Activated B cell treated with CpG ODN at 0.5 μM for 24 hours (primary cell): ENCODE data around the gene PHKA2. TPM values are rescaled to one million over a fixed set of nuclear protein-coding genes. Genes with fewer than 3 reads are reported as not detected.

ENCODE experiments used
- ATAC-seq: fragments of 200-7000 bp; cut with Tn5 transposase; one replicate; pipeline ENCODE4 v1.10.0; 2021; ENCODE audit warnings: low read depth, mild to moderate bottlenecking, moderate library complexity
- CTCF ChIA-PET: fragments of 350-600 bp; sonication (Branson Sonifier 250); formaldehyde crosslinking; loops from one replicate; lab custom pipeline; 2021; ENCODE audit warnings: antibody characterized with exemption; lab: Charles Lee
- POLR2A ChIA-PET: fragments of 350-600 bp; sonication (Branson Sonifier 250); formaldehyde crosslinking; loops from one replicate; lab custom pipeline; 2021; ENCODE audit warnings: antibody characterized with exemption; lab: Charles Lee
- DNase-seq: peaks from one replicate; pipeline ENCODE4 v3.0.0; 2022
- H3K27ac Mint-ChIP-seq: one replicate; pipeline ENCODE4 v1.8.0; 2020; ENCODE audit warnings: mixed read lengths
- H3K27me3 Mint-ChIP-seq: one replicate; pipeline ENCODE4 v1.8.0; 2021; ENCODE audit warnings: mixed read lengths
- H3K36me3 Mint-ChIP-seq: one replicate; pipeline ENCODE4 v1.8.0; 2021; ENCODE audit warnings: low read depth, mixed read lengths
- H3K4me1 Mint-ChIP-seq: one replicate; pipeline ENCODE4 v1.8.0; 2021; ENCODE audit warnings: mixed read lengths
- H3K4me3 Mint-ChIP-seq: one replicate; pipeline ENCODE4 v1.8.0; 2020; ENCODE audit warnings: mild to moderate bottlenecking, mixed read lengths
- H3K9me3 Mint-ChIP-seq: one replicate; pipeline ENCODE4 v1.8.0; 2020; ENCODE audit warnings: mixed read lengths
- intact Hi-C: fragments of 100-400 bp; cut with micrococcal nuclease; formaldehyde crosslinking; loops from one replicate; pipeline ENCODE4 v1.15.1; 2024
- total RNA-seq: library from RNA; stranded (reverse); gene quantifications from 2 replicates; pipeline ENCODE4 v1.2.3, GENCODE V29; 2022
- TF ChIP-seq, protein P1 (sequence below): fragments of 200-600 bp; IDR thresholded peaks from one replicate; pipeline ENCODE4 v1.8.0; 2022; ENCODE audit warnings: antibody characterized with exemption, mild to moderate bottlenecking

The PHKA2 gene
- total RNA-seq, 1 donor from 2014 or later = 41.9 TPM

DNA sequence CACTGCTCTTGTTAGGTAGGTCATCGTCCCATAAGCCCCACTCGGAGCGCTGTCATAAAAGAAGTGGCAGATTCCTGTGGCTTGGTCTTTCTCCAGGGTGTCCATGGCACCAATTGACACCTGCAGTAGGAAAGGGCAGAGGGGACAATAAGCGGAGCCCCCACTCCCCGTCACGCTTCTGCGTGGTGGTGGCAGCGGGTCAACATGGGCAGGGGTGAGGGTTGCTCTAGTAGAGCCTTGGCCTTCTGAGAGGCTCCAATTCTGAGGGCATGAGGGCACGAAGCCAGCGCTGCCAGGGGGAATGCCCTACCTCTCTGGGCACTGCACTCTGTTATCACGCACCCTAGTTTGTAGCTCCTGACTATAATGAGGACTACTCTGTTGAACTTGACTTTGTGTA, 90.4 kb downstream of the PHKA2 start:
- intact Hi-C loops = no loop called here
- DNase-seq (no peak), ATAC-seq (no peak)
- Mint-ChIP-seq H3K36me3 (peaks cover 31% of the 10 kb centered on the region), H3K27me3 (no peaks in the 10 kb centered on the region), H3K9me3 (no peaks in the 10 kb centered on the region), H3K4me3 (no peak overlapping the region), H3K27ac (no peak overlapping the region), H3K4me1 (no peaks in the 10 kb centered on the region)
- ChIA-PET POLR2A (no interaction called here), CTCF (no interaction called here)
- TF ChIP-seq, protein P1, sequence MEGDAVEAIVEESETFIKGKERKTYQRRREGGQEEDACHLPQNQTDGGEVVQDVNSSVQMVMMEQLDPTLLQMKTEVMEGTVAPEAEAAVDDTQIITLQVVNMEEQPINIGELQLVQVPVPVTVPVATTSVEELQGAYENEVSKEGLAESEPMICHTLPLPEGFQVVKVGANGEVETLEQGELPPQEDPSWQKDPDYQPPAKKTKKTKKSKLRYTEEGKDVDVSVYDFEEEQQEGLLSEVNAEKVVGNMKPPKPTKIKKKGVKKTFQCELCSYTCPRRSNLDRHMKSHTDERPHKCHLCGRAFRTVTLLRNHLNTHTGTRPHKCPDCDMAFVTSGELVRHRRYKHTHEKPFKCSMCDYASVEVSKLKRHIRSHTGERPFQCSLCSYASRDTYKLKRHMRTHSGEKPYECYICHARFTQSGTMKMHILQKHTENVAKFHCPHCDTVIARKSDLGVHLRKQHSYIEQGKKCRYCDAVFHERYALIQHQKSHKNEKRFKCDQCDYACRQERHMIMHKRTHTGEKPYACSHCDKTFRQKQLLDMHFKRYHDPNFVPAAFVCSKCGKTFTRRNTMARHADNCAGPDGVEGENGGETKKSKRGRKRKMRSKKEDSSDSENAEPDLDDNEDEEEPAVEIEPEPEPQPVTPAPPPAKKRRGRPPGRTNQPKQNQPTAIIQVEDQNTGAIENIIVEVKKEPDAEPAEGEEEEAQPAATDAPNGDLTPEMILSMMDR = no peak

DNA sequence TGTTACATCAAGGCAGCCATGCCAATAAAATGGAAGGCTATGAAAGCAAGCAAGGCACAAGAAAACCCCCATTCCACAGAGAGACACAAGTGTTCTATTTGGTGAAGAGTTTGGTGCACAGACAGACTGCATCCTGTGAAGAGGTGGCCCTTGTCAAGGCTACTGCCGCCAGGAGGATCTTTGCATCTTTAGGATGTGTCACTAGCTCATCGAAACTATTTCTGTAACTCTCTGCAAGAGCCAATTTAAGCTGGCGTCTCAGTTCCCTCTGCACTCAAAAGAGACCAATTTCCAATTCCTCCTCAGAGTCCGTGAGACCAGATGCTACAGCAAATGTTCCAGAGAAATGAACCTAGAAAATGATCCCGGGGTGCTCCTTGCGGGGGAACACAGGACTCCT, 91.0 kb downstream of the PHKA2 start:
- no peaks in the 10 kb centered on the region for H3K4me1 Mint-ChIP-seq
- no peaks in the 10 kb centered on the region for H3K9me3 Mint-ChIP-seq
- POLR2A ChIA-PET = no interaction called here
- intact Hi-C loops = no loop called here
- H3K36me3 Mint-ChIP-seq = peaks cover 31% of the 10 kb centered on the region
- DNase-seq (no peak), ATAC-seq (no peak)
- TF ChIP-seq, protein P1 = no peak
- no peak overlapping the region for H3K4me3 Mint-ChIP-seq
- no peaks in the 10 kb centered on the region for H3K27me3 Mint-ChIP-seq
- CTCF ChIA-PET = no interaction called here
- no peak overlapping the region for H3K27ac Mint-ChIP-seq

DNA sequence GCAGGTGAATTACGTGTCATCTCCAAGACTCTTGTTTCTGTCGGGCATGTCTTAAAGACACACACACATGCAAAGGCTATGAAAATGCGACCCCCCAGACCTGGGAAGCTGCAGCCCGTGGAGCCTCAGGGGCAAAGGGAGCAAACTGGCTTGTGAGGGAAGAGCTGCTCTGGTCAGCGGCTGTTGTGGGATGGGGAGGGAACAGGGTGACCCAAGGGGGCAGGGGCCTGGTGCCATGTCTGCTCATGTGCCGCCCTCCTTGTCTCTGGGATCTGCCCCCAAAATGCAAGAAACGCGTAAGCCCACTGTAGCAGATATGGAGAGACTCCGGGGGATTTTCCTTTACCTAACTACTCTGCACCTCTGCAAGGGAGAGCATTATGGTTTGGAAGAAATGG, 92.4 kb downstream of the PHKA2 start:
- ATAC-seq (no peak), DNase-seq (no peak)
- intact Hi-C loops = no loop called here
- no peaks in the 10 kb centered on the region for H3K27me3 Mint-ChIP-seq
- POLR2A ChIA-PET = no interaction called here
- CTCF ChIA-PET = no interaction called here
- H3K27ac Mint-ChIP-seq = no peak overlapping the region
- H3K4me1 Mint-ChIP-seq = peaks cover 12% of the 10 kb centered on the region
- H3K36me3 Mint-ChIP-seq = peaks cover 28% of the 10 kb centered on the region
- H3K4me3 Mint-ChIP-seq = no peak overlapping the region
- TF ChIP-seq, protein P1 = no peak
- no peaks in the 10 kb centered on the region for H3K9me3 Mint-ChIP-seq

DNA sequence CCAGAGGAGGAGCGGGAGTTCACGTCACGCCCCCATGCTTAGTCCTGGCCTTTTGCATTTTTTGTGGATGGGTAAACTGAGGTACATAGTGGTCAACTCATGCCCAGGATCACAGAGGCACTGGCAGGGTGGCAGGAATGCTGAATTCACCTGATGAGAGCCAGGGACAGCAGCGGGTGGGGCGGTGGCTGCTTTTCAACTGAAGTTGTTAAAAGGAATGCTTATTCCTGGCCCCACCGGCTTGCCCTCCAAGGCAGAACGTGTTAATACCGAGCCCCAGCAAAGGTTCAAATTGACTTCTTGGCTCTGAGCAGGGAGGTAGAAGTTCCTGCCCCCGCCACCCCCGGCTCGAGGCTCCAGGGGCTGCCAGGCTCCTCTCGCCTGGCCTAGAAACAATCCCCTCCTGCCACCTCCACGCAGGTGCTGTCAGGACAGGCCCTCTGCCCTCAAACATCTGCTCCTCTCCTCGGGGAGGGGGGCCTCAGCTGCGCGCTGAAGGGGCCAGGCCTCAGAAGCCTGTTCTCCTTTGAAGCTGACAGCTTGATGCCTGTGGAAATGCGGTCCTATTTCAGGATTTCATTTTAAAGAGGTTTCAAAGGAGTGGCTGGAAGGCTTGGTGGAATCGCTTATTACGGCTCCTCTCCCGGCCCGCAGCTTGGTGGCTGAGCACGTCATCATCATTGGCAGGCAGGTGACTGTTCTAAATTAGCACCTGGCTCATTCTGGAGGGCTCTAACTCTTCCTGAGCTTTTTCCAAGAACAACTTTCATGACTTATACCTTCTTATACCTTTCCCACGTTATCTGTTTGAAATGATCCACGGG, 93.0 kb downstream of the PHKA2 start:
- ATAC-seq (no peak), DNase-seq (no peak)
- Mint-ChIP-seq H3K36me3 (peaks cover 26% of the 10 kb centered on the region), H3K27ac (no peak overlapping the region), H3K27me3 (no peaks in the 10 kb centered on the region), H3K4me1 (peaks cover 17% of the 10 kb centered on the region), H3K9me3 (no peaks in the 10 kb centered on the region), H3K4me3 (no peak overlapping the region)
- ChIA-PET CTCF (no interaction called here), POLR2A (no interaction called here)
- intact Hi-C loops = no loop called here
- TF ChIP-seq, protein P1 = no peak

DNA sequence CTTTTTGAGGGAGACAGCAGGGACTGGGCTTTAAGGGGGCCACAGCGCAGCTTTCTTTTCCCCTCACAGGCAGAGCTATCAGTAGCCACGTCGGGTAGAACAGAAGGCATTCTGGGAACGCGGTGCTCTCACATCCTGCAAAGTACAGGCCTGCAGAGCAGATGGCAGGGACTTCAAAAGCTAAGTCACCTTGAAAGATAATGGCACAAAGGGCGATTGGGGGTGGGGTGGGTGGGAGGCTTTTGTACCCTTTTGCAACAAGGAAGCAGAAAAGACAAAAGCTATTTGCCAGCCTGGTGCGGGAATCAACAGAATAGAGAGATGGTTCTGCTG, 93.9 kb downstream of the PHKA2 start:
- H3K9me3 Mint-ChIP-seq = no peaks in the 10 kb centered on the region
- H3K27me3 Mint-ChIP-seq = no peaks in the 10 kb centered on the region

More for the DNA sequence above, 93.9 kb downstream of the PHKA2 start:
- H3K4me1 Mint-ChIP-seq = peaks cover 25% of the 10 kb centered on the region
- no peak overlapping the region for H3K27ac Mint-ChIP-seq
- ATAC-seq (no peak), DNase-seq (no peak)
- CTCF ChIA-PET = no interaction called here
- POLR2A ChIA-PET = no interaction called here
- no peak overlapping the region for H3K4me3 Mint-ChIP-seq
- intact Hi-C loops = no loop called here
- H3K36me3 Mint-ChIP-seq = peaks cover 23% of the 10 kb centered on the region
- TF ChIP-seq, protein P1 = no peak
